Smooth muscle cell of the brain vasculature (primary cell): ENCODE measurements around the gene STIM2.

Source experiments
- DNase-seq: peaks from one replicate; pipeline ENCODE4 v3.0.0-alpha.2; 2012; ENCODE audit warnings: low read depth, low spot score

STIM2 gene

DNA sequence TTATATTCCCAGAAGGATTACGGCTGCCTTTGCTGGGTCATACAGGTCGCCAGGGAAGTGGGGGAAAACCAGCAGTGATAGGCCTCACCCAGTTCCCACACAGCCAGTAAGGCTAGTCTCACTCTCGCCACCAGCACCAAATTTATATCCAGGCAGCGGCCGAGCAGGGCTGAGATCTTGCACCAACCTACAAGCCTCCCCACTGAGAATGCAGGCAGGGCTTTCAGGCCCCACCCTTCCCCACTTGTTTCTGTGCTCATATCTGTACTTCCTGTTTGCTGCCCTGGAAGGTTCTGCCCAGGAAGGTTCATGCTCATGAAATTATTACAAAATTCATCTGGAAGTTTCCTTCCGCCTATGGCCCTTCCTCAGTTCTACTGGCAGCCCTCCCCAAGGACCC, 179.7 kb downstream of the STIM2 start:
- DNase-seq, result no peak

DNA sequence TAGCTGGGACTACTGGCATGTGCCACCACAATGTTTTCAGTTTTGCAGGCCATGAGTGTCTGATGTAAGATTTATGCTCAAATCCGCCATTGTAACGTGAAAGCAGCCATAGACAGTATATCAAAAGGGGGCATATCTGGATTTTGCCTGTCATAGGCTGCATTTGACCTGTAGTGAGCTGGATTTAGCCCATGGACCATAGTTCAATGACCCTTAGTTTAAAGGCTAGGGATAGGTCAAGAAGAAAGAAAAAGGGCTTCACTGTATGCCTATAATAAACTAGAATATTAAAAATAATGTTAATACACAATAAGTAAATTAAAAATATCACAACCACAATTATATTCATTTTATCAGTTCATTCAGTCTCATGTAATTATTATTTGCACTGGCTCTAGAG, 181.8 kb downstream of the STIM2 start:
- no peak for DNase-seq

DNA sequence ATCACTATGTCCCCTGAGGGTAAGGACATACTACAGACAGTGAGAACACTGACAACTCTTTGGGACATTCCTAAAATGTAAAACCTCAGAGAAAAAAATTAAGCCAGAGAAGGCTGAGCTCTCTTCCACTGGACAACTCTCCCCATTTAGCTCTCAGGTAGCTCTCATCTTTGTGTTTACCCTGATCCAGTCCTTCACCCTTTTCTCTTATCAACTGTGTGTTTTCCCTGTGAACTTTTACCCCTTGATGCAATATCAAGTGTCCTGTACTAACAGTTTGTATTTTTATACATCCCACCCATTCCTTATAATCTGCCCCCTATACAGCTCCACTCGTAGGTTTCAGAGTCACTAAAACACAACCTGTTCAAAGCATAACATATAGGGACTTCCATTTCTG, 182.6 kb downstream of the STIM2 start:
- DNase-seq, result no peak

DNA sequence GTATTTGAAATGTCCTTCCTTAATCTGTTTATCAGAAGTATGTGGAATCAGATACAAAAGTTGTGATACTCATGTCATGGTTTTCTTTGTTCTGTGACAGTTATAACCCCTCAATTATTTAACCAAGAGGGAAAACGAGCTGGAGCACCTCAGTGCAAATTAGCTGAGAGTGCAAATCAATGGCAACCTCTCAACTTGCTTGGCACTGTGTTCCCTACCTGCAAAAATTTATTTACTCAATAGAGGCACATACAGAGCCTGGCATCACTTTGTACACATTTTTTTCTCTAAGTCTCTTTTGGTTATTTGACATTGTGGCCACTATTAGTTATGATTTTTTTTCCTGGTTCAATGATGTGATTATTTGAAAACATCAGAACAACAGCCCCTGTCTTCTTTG, 186.2 kb downstream of the STIM2 start:
- no peak for DNase-seq

DNA sequence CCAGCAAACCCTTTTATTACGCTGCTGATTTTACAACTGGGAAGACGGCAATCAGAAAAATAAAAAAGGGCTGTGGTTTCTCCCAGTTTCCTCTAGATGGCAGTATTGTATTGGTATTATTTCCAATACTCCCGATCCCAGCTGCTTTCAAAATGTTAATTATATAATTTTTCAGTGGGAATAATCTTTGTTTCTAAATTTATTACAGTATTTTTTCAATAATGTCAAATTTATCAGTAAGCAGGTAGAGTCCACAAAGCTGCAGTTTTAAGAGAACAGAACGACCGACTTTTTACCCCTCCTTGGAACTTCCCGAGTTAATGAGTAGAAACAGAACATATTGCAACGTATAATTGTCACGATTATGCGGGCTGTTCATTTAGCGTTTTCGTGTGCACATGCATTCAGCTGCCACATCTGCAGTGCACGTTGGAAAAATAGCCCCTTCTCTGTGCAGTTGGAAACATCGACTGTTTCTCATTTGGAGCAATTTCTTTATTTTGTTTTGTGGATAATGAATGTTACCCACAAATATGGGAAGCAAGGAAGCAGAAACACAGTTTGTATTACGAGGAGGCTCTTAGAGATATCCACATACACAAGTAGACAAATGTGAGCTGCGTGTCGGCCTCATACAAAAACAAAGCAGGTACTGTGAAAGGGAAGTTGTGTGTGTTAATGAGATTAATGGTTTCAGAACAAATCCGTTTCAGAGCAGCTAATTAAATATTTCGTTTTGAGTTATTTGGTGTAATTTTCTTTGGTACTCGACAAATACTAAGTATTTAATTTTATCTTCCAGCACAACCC, 188.0 kb downstream of the STIM2 start:
- no peak for DNase-seq

DNA sequence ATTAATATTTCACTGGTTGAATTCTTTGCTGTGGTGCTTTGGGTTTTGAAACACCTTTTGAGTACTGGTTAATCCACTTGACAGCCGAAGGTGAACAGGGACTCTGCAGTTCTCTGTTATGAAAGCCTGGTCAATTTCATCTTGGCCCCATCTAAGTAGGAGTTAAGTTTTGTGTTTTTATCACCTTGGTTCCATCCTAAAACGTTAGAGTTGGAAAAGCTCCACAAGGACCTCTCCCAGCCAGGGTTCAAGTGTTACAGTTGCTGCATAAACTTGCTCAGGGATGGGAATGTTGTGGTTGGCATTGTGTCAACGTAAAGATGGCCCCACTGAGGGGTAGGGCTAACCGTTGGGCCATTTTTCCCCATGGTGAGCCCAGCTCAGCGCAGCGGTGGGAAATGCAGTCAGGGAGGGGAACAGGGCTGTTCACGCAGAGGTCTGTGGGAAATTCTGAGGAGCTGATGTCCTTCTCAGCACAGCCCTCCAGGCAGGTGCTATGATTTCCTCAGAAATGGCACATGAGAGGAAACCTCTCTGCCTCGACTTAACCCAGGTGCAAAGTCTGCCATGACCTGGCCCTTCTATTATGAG, 188.7 kb downstream of the STIM2 start:
- DNase-seq, result no peak

DNA sequence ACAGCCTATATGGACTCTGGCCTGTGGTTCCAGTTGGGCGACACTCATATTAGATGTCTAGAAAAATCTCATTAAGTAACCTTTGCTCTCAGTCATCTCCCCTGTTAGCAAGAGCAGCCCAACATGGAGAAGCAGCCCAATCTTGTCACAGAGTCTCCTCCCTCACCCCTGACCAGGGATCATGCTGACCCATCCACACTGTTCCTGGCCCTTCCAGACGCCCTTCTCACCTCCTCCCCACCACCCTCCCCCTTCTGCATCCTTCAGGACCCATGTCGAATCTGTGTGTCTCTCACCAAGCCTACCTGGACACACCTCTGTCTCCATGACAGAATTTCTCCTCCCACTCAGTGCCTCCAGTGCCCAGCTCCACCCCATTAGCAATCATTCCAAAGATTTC, 190.1 kb downstream of the STIM2 start:
- DNase-seq, result no peak

DNA sequence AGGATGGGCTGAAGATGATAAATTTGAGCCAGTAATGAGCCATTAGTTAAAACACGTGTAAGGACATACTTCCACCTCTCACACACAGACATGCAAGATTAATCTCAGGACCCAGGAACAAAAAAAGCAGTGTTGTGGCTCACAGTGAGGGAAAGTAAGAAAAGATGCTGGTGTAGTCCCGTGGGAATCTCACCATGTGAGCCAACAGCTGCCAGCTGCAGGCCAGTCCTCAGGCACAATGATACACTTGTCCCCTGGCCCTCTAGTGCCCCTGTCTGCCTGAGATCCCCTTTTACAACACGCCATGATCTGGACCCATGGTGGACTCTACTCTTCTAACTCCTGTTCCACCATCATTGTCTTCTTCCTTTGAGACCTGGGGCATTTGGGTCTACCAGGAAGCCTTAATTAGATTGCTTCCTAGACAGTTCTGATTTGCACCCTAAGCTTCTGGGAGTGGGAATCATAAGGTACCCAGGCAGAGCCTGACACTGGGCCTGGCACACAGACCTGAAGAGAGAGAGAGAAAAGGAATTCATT, 194.7 kb downstream of the STIM2 start:
- DNase-seq, result no peak

DNA sequence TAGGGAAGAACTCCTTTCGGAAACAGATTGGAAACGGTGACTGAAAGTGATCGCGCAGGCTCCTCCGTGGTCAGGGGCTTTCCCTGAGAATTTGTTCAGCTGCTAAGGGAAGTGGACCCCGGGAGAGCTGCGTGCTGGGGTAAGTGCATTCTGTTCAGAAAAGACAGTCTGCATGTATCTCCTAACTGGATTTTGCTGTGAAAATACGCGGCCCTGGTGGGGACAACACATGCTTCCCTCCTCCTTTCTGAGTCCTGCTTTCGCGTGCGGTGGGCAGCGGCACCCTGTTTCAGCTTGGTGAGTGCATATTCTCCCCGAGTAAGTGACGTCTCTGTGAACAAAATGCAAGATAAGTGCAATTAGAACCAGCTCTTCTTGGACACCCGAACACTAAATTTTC, 195.6 kb downstream of the STIM2 start:
- no peak for DNase-seq

DNA sequence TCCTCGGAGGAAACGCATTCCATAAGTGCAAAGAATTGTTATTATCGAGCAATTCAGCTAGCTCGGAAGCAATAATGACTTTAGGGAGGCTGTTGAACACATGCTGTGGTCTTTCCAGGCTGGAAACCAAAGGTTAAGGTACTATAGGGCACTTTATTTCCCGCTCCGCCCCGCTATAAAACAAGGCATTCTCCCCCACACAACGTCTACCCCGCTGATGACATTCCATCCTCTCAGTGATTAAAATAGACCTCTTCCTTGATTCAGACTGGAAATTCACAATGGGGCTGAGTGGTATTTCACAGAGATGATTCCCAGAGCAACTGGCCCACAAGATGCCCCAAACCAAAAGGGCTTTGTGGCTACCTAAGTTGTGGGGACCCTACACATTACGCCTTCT, 196.4 kb downstream of the STIM2 start:
- DNase-seq, result no peak

DNA sequence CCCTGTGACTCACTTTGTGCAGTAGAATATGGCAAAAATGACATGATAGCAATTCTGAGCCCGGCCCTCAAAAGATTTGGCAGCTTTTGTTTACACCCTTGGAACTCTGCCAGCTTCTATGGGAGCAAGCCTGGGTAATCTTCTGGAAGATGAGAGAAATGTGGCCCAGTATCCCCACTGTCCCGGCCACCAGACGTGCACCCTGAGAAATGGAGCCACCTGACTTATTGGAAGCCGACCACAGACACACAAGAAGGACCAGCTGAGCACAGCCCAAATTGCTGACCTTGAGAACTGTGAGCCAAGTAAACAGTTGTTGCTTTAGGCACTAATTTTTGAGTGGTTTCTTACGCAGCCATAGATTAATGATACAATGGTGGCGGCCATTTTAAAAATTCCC, 197.0 kb downstream of the STIM2 start:
- DNase-seq, result no peak

DNA sequence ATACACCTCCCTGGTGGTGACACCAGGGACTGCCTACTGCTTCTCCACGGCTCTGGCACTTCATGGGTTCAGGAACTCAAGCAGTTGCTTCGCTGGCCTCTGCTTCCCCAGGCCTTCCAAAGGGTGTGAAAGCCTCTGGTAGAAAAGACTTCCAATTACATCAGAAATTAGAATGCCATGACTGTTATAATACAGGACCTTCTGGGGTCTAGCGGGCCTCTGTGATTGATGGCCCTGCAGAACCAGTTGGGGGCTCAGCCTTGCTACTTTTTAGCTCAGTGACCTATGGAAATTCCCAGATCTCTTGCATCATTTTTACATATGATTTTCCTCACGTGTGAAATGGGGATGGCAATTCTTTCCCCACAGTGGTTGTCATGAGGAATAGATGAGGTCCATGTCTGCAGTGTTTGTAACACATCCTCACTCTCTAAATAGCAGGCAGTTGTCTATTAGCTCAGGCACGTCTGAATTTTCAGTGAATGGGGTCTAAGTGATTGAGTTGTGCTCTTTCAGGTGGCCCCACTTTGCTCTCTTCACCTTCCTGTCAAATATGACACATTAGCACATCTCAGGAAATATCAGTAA, 198.3 kb downstream of the STIM2 start:
- no peak for DNase-seq

DNA sequence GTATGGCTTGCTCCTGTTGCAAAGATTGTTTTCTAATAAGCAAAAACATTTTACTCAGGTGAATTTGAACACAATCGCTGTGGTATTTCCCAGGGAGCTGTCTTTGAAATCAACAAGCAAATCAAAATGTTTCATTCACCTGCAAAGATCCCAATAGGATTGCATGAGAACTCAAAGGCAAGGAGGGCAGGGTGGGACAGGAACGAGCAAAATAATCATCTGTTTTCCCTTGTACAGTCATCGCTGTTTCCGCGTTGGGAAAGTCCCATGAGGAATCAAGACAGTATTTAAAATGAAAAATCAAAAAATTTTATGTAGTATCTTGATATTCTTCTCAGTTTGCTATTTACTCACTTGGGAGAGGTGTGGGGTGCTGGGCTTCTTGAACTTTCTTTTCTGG, 198.8 kb downstream of the STIM2 start:
- DNase-seq, result no peak

DNA sequence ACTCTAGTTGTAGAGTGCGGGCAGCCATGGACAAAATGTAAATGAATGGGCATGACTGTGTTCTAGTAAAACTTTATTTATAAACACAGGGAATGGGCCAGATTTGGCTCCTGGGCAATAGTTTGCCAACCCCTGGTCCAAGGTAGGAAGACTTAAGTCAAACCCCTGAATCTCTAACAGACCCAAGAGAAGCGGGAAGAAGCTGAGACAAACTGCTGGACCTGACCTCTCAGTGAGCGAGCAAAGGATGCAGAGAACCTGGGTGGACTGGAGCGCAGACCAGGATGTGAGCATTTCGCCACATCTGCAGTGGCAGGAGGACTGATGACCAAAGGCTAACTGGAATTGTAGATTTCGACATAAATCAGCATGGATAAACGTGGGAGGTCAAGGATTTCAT, 201.6 kb downstream of the STIM2 start:
- DNase-seq, result no peak

DNA sequence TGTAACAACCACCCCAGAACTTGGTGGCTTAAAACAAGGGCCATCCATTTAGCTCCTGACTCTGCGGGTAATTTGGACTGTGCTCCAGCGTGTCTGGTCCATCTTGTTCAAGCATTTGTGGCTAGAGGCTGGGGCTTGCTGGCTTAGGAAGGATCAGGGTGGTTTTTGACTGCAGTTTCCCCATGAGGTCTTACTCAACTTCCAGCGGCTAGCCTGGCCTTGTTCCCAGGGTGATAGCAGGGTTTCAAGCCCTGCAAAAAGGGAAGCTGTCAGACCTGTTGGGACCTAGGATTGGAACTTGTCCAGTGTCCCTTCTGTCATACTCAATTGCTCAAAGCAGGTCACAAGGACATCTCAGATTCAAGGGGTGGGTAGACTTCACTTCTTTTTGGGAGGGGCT, 205.9 kb downstream of the STIM2 start:
- no peak for DNase-seq

DNA sequence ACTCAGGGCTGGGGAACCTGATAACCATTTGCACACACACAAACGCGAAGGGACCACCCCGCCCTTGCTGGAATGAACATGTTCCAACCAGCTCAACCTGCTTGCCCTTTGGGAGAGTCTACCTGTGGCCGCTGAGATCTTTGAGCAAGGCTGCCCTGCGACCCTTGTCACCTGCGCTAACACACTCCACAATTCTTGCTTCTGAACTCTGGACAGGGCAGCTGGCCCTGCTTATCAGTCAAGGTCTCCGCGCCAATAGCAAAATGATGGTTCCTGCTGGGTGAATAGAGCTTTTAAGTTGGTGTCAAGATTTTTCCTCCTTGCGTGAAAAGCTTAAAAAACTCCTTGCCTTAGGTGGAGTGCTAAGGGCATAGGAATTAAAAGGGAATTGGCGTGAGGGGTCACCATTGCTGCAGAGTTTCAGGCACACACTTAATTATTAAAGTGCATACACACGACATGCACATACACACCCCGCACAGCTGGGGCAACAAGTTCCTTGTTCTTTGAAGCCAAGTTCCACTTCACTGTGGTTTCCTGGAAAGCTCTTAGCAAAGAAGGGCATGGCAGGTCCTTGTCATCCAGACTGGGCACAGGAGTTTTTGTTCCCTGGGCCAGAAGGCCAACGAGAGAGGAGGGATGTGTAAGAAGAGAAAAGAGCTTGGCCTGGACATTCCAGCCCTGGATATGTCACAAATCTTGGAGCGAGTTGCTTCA, 207.7 kb downstream of the STIM2 start:
- DNase-seq, result no peak
